ENCODE measurements around the gene TACSTD2. TPM values are rescaled to one million over a fixed set of nuclear protein-coding genes. Genes with fewer than 3 reads are reported as not detected.

Gene TACSTD2
- total RNA-seq, 6 experiments from 2014 or later = 0.55 to 13.3 (median 12.2) TPM

- Mint-ChIP-seq H3K36me3 (ENCODE audit: low read depth) (no peaks in the 10 kb centered on the region), H3K4me3 (no peak overlapping the region), H3K4me1 (ENCODE audit: low read depth) (peaks cover 23% of the 10 kb centered on the region), H3K27ac (no peak overlapping the region), H3K9me3 (no peaks in the 10 kb centered on the region), H3K27me3 (ENCODE audit: insufficient read depth) (peaks cover 16% of the 10 kb centered on the region)
- DNase-seq = no peak
- TF ChIP-seq CTCF (IDR thresholded peaks at IDR 0.05) = no peak
Observed at GRCh38 chr1:58548371-58548770, 28.7 kb downstream of the TACSTD2 start.

DNA sequence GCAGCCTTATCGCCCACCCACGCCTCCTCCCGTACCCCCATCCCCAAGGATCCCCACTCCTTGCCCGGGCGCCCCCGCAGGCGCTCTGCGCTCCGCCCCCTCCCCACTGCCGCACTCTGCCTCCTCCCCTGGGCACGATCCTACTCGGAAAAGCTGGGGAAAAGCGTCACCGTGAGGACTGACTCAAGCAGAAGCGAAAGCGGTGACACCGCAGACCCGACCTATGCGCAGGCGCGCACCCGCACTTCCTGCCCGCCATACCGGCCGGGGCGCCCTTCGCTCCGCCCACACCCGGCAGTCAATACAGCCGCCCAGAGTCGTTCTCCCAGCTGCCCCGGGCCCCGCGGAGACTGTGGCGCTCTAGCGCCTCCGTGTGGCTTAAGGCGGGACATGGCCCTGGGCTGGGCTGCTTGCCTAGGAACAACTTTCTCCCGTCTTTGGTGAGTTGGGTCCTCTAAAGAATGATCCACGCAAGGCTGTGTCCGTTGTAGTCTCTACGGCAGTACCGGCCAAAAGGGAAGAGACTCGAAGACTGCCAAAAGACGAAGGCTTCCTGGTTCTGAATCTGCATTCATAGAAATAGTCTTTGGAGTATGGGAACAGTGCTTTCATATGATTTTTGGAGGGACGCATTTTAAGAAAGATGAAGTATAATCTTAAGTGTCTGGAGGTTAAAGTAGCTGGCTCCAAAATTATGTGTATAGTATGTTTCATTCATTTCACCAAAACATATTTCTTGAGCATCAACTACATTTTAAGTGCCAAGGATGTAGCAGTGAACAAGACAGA lies 30.3 kb downstream of the TACSTD2 start, which contains the start of gene OMA1:
Gene OMA1, minus strand, starts transcription at position 207 of the 789 bp plus-strand sequence. CDS start 7,432 bp downstream, outside the sequence.
- Mint-ChIP-seq H3K36me3 (ENCODE audit: low read depth) (no peaks in the 10 kb centered on the region), H3K27me3 (ENCODE audit: insufficient read depth) (peaks cover 15% of the 10 kb centered on the region), H3K4me1 (ENCODE audit: low read depth) (peaks cover 23% of the 10 kb centered on the region), H3K4me3 (peak within 1 kb of the TSS; percentile 89), H3K9me3 (no peaks in the 10 kb centered on the region), H3K27ac (peak within 1 kb of the TSS; percentile 98)
- DNase-seq = peak; percentile 96
- peak; percentile 96 for TF ChIP-seq CTCF (IDR thresholded peaks at IDR 0.05)

- Mint-ChIP-seq H3K27ac (peak overlapping the region; percentile 98), H3K9me3 (no peaks in the 10 kb centered on the region), H3K4me1 (ENCODE audit: low read depth) (peaks cover 23% of the 10 kb centered on the region), H3K4me3 (peak overlapping the region; percentile 89), H3K36me3 (ENCODE audit: low read depth) (no peaks in the 10 kb centered on the region), H3K27me3 (ENCODE audit: insufficient read depth) (peaks cover 13% of the 10 kb centered on the region)
- TF ChIP-seq CTCF (IDR thresholded peaks at IDR 0.05) = no peak
- DNase-seq = peak; percentile 54
Observed at GRCh38 chr1:58545591-58546519, 31.2 kb downstream of the TACSTD2 start.

GRCh38 chr1:58543260-58543659 lies 33.8 kb downstream of the TACSTD2 start:
- no peaks in the 10 kb centered on the region for H3K27me3 Mint-ChIP-seq (ENCODE audit: insufficient read depth)
- H3K4me3 Mint-ChIP-seq = no peak overlapping the region
- TF ChIP-seq CTCF (IDR thresholded peaks at IDR 0.05) = no peak
- peaks cover 23% of the 10 kb centered on the region for H3K4me1 Mint-ChIP-seq (ENCODE audit: low read depth)
- no peaks in the 10 kb centered on the region for H3K36me3 Mint-ChIP-seq (ENCODE audit: low read depth)
- no peak for DNase-seq
- H3K9me3 Mint-ChIP-seq = no peaks in the 10 kb centered on the region
- no peak overlapping the region for H3K27ac Mint-ChIP-seq

DNA sequence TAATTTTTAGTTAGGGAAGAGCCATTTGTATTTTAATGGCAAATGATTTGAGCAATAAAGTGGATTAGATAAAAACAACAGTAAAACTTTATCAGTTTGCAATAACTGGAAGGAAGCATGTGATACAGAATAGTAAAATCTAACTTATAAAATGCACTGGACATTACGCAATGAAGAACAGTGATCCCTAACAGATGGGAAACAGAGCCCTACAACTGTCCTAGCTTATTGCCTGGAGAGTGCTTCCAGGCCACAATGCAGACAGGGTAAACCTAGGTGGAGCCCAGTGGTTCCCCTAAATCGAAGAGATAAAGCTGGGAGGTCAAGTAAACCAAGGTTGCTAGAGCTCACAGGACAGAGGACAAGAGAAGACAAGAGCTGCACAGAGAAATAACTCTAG lies 37.5 kb downstream of the TACSTD2 start:
- no peaks in the 10 kb centered on the region for H3K36me3 Mint-ChIP-seq (ENCODE audit: low read depth)
- no peak for TF ChIP-seq CTCF (IDR thresholded peaks at IDR 0.05)
- no peaks in the 10 kb centered on the region for H3K4me1 Mint-ChIP-seq (ENCODE audit: low read depth)
- no peaks in the 10 kb centered on the region for H3K27me3 Mint-ChIP-seq (ENCODE audit: insufficient read depth)
- H3K9me3 Mint-ChIP-seq = no peaks in the 10 kb centered on the region
- H3K27ac Mint-ChIP-seq = no peak overlapping the region
- no peak for DNase-seq
- no peak overlapping the region for H3K4me3 Mint-ChIP-seq

All from HFFc6 (cell line).